ENCODE results near the gene DHX32. TPM values are rescaled to one million over a fixed set of nuclear protein-coding genes. Genes with fewer than 3 reads are reported as not detected.

DHX32 gene
- total RNA-seq, 2 experiments from 2014 or later, result 0.22 to 0.27 TPM

DNA sequence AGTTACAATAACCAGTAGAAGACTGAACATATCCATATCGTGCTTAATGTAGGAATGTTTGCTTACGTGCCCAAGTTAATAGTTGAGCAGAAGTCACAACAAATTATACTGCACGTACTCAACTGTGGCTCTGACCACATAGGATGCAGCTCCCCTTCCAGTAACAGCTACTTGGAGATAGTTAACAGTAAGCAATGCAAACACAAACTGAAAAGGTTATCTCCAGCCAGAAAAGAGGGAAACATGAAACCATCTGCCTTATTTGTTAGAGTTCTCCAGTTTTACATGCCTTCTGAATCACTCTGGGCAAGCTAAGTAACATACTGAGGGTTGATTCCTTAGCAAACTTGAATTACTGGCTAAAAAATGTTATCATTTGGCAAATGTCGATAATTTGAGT, 9.8 kb downstream of the DHX32 start:
- ChIA-PET POLR2A (interaction anchor here (0.7 kb wide), 2 partner anchors 271 to 409 kb away, joined by 3 read pairs; no protein-coding TSS in a partner anchor), CTCF (ENCODE audit: unreplicated experiment) (no interaction called here)
- BruUV-seq (replicated peaks), result no TSS peak
- no peak overlapping the region for H3K4me3 ChIP-seq (ENCODE audit: low read depth, low read length, poor library complexity, severe bottlenecking)
- H3K79me2 ChIP-seq (ENCODE audit: insufficient read depth, low read depth, low read length), result no peaks in the 10 kb centered on the region
- H3K4me1 ChIP-seq (ENCODE audit: insufficient read depth, low read length, poor library complexity, severe bottlenecking), result no peaks in the 10 kb centered on the region
- no peak overlapping the region for H3K4me2 ChIP-seq (ENCODE audit: low read length)
- no peak for DNase-seq (ENCODE audit: low spot score)
- no peak overlapping the region for H2AFZ ChIP-seq (ENCODE audit: low read length)
- no peak overlapping the region for H3K27ac ChIP-seq (ENCODE audit: low read depth, low read length, poor library complexity, severe bottlenecking)
- H4K20me1 ChIP-seq (ENCODE audit: insufficient read depth, low read length), result no peaks in the 10 kb centered on the region
- TF ChIP-seq, protein P1, sequence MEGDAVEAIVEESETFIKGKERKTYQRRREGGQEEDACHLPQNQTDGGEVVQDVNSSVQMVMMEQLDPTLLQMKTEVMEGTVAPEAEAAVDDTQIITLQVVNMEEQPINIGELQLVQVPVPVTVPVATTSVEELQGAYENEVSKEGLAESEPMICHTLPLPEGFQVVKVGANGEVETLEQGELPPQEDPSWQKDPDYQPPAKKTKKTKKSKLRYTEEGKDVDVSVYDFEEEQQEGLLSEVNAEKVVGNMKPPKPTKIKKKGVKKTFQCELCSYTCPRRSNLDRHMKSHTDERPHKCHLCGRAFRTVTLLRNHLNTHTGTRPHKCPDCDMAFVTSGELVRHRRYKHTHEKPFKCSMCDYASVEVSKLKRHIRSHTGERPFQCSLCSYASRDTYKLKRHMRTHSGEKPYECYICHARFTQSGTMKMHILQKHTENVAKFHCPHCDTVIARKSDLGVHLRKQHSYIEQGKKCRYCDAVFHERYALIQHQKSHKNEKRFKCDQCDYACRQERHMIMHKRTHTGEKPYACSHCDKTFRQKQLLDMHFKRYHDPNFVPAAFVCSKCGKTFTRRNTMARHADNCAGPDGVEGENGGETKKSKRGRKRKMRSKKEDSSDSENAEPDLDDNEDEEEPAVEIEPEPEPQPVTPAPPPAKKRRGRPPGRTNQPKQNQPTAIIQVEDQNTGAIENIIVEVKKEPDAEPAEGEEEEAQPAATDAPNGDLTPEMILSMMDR (conservative IDR thresholded peaks at IDR 0.05; ENCODE audit: low read length), result no peak
- no peak for TF ChIP-seq EZH2phosphoT487 (IDR thresholded peaks at IDR 0.05; ENCODE audit: borderline replicate concordance, low read depth, low read length)
- intact Hi-C loops (cut with micrococcal nuclease; ENCODE audit: unreplicated experiment), result no loop called here
- peaks cover 14% of the 10 kb centered on the region for H3K9me3 ChIP-seq (ENCODE audit: low read length)
- no peaks in the 10 kb centered on the region for H3K36me3 ChIP-seq (ENCODE audit: insufficient read depth, low read length)
- no peaks in the 10 kb centered on the region for H3K9me2 ChIP-seq (ENCODE audit: insufficient read depth, low read length)

DNA sequence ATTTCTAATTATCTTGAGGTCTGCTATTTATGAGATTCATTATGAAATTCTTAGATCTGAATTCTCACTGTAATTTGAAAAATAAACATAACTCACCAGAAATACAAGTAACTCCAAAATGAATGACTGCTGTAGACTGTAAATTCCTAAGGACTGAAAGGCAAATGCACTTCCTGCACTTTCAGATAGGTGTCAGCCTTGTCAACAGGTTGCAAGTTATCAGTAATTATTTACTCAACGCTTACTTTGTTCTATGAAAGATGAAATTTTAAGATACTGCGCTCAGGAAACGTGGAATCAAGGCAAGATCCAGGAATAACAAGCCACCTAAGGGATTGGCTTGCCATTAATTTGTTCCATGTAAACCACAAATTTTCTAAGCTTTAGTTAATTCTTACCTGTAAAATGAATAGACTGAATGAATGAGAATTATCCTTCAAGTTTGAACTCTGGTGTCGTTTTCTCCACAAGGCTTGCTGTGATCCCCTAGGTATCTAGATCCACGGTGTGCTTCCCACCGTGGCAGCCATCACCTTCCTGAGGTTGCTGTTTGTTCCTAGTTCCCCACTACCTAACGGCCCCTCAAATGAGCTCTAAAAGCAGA, 12.6 kb downstream of the DHX32 start:
- H3K4me1 ChIP-seq (ENCODE audit: insufficient read depth, low read length, poor library complexity, severe bottlenecking), result no peaks in the 10 kb centered on the region
- H3K27ac ChIP-seq (ENCODE audit: low read depth, low read length, poor library complexity, severe bottlenecking), result no peak overlapping the region
- ChIA-PET POLR2A (interaction anchor here (0.6 to 0.7 kb wide), 2 partner anchors 16 to 110 kb away, joined by 3 read pairs; no protein-coding TSS in a partner anchor), CTCF (ENCODE audit: unreplicated experiment) (no interaction called here)
- TF ChIP-seq, protein P1 (conservative IDR thresholded peaks at IDR 0.05; ENCODE audit: low read length), result peak; percentile 88
- no peak for TF ChIP-seq EZH2phosphoT487 (IDR thresholded peaks at IDR 0.05; ENCODE audit: borderline replicate concordance, low read depth, low read length)
- no peak overlapping the region for H3K4me3 ChIP-seq (ENCODE audit: low read depth, low read length, poor library complexity, severe bottlenecking)
- H3K9me3 ChIP-seq (ENCODE audit: low read length), result no peaks in the 10 kb centered on the region
- intact Hi-C loops (cut with micrococcal nuclease; ENCODE audit: unreplicated experiment), result no loop called here
- no peak overlapping the region for H2AFZ ChIP-seq (ENCODE audit: low read length)
- BruUV-seq (replicated peaks), result no TSS peak
- DNase-seq (ENCODE audit: low spot score), result peak; percentile 41
- no peak overlapping the region for H3K4me2 ChIP-seq (ENCODE audit: low read length)
- no peaks in the 10 kb centered on the region for H3K79me2 ChIP-seq (ENCODE audit: insufficient read depth, low read depth, low read length)
- H4K20me1 ChIP-seq (ENCODE audit: insufficient read depth, low read length), result no peaks in the 10 kb centered on the region
- no peaks in the 10 kb centered on the region for H3K36me3 ChIP-seq (ENCODE audit: insufficient read depth, low read length)
- H3K9me2 ChIP-seq (ENCODE audit: insufficient read depth, low read length), result no peaks in the 10 kb centered on the region

DNA sequence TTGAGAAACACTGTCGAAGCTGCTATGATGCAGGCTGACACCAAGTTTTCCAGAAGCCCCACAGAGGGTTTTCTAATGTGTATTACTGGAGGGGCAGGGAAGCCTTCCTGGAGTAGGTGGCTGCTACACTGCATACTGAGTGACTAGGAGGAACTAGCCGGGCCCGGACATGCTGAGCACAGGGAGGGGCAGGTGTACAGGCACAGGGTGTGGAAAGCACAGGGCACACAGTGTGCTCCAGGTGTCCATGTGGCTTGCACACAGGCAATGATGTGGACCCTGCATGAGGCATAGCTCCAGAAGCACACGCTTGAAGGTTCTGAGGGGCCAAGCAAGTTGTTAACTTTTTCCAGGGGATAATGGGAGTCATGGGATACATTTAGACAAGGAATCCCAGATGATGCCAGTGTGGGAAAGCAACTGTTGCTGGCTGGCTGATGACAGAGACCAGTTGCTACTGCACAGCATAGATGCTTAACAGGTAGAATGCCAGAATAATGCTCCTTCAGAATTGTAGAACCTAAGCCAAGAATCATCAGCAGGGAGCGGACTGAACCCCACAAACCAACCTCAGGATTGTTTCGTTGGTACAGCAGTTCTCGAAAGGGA, 14.6 kb downstream of the DHX32 start:
- H3K9me2 ChIP-seq (ENCODE audit: insufficient read depth, low read length), result no peaks in the 10 kb centered on the region
- H3K9me3 ChIP-seq (ENCODE audit: low read length), result no peaks in the 10 kb centered on the region
- DNase-seq (ENCODE audit: low spot score), result no peak
- POLR2A ChIA-PET, result no interaction called here
- H3K4me1 ChIP-seq (ENCODE audit: insufficient read depth, low read length, poor library complexity, severe bottlenecking), result no peaks in the 10 kb centered on the region
- BruUV-seq (replicated peaks), result no TSS peak
- no peak overlapping the region for H3K4me2 ChIP-seq (ENCODE audit: low read length)
- intact Hi-C loops (cut with micrococcal nuclease; ENCODE audit: unreplicated experiment), result no loop called here
- H3K27ac ChIP-seq (ENCODE audit: low read depth, low read length, poor library complexity, severe bottlenecking), result no peak overlapping the region
- TF ChIP-seq EZH2phosphoT487 (IDR thresholded peaks at IDR 0.05; ENCODE audit: borderline replicate concordance, low read depth, low read length), result no peak
- TF ChIP-seq, protein P1 (conservative IDR thresholded peaks at IDR 0.05; ENCODE audit: low read length), result no peak
- H2AFZ ChIP-seq (ENCODE audit: low read length), result no peak overlapping the region
- no peaks in the 10 kb centered on the region for H3K79me2 ChIP-seq (ENCODE audit: insufficient read depth, low read depth, low read length)
- H4K20me1 ChIP-seq (ENCODE audit: insufficient read depth, low read length), result no peaks in the 10 kb centered on the region
- no peaks in the 10 kb centered on the region for H3K36me3 ChIP-seq (ENCODE audit: insufficient read depth, low read length)
- CTCF ChIA-PET (ENCODE audit: unreplicated experiment), result no interaction called here
- H3K4me3 ChIP-seq (ENCODE audit: low read depth, low read length, poor library complexity, severe bottlenecking), result no peak overlapping the region

All from OCI-LY7 (cell line).